Urothelium cell line (cell line): ENCODE measurements around the gene CDYL2.

ENCODE experiments used
- DNase-seq: peaks from one replicate; pipeline ENCODE4 v3.0.0; 2011; ENCODE audit warnings: low spot score, mixed read lengths
- FAIRE-seq: peaks from 2 replicates; lab custom pipeline; 2011; peaks lifted over from hg19 to GRCh38; lab: Jason Lieb, UNC

CDYL2 gene

DNA sequence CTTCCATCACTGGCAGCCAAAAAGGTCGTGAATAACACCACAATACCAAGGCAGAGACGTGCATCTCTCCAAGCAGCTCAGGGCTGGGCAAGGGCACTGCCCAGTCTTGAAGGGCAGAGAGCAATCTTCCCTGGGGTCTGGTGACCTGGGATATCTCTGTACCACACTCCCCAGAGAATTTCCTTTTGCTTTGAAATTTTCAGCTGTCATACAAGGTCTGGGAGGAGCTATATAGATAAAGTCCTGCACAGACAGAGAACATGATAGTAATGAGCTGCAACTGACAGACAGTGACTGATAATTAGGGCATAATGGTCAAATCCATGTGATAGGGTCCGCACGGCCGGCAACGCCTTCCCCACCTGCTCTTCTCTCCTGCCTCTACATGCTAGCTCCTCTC is 195.5 kb downstream of the CDYL2 start:
- no peak for FAIRE-seq
- DNase-seq = no peak

GRCh38 chr16:80607204-80607603 is 197.2 kb downstream of the CDYL2 start:
- FAIRE-seq = no peak
- DNase-seq = no peak

GRCh38 chr16:80606221-80606766 is 198.1 kb downstream of the CDYL2 start:
- no peak for FAIRE-seq
- DNase-seq = no peak

DNA sequence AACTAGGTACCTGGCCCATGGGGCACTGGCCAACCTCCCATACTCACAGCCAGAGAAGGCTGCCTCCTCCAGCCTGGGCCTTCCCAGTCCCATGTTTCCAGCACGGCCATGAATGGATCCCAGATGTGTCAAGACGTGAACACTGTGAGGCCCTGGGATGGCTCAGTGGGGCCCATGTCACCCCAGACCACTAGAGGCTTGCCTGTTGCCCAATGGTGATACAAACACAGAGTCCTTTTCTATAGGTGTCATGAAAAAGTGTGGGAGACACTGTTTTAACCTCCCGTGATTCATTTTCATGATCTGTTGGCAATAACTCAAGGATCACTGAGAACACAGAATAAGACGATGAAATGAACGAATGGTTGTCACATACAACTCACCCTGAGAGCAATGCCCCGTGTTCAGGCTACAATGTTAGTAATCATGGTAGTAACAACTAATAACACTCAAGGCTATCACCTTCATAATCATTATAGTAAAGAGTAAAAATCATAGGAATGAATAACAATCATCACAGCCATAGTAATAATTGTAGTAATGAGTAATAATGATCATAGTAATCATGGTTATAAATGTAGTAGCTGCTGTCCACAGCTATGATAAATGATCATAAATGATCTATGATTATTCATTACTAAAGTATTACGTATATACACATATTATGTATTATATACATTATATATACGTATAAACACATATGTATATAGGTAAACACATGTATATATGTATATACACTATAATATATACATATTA is 199.6 kb downstream of the CDYL2 start:
- no peak for DNase-seq
- no peak for FAIRE-seq

DNA sequence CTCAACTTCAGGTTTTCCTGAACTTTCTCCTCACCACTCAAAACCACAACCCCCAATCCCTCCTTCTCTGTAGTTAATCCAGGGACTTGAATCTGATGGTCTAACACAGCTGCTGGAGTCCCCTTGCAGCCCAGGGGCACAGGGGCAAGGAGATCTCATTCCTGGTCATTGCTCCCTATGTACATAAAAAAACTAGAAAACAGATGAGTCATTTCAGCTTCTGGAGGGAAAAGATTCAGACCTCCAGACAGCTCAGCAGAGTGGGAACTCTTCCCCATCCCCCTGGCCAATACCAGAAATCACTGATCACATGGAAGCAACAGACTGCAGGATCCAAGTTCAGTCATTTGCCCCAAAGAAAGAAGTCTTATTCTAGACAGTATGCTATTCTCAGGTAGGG is 201.5 kb downstream of the CDYL2 start:
- FAIRE-seq (no peak), DNase-seq (peak; percentile 21)

GRCh38 chr16:80601182-80601581 is 203.2 kb downstream of the CDYL2 start:
- FAIRE-seq = no peak
- DNase-seq = no peak

DNA sequence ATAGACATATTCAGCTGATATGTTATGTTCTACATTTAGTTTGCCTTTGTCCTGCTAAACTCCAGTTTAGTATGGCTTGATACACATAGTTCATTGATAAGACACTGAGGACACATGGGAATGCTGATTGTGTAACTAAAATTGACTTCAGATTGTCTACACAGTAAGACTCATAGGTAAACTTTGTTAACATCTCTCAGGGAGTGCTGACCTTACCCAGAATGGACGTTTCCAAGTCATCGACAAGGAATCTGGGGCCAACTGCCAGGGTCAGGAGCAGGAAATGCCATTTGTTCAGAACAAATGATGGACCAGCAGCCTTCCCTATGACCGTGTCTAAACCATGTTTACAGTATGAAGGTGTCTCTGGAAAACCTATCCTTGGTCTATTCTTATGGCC is 204.9 kb downstream of the CDYL2 start:
- no peak for DNase-seq
- FAIRE-seq = no peak

- no peak for DNase-seq
- peak; percentile 75 for FAIRE-seq
Measured at GRCh38 chr16:80596507-80597207, 207.7 kb downstream of the CDYL2 start.

- FAIRE-seq (no peak), DNase-seq (peak; percentile 40)
Measured at GRCh38 chr16:80594756-80595155, 209.6 kb downstream of the CDYL2 start.

DNA sequence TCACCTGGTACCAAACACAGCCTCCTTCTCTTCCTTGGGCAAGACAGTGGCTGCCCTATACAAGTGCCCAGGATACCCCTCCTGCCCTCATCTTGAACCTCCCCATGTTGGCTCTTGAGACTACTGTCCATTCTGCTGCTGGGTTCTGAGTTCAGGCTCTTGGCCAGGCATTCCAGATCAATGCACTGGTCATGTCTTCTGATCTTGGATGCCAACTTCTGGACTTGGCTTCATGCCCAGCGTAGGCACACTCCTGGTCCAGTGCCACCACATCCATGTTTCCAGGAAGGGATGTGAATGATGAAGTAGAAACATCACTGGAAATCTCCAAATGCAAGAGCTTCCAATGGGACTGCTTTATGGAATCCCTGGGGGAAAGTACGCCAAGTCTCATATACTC is 212.1 kb downstream of the CDYL2 start:
- FAIRE-seq = no peak

DNA sequence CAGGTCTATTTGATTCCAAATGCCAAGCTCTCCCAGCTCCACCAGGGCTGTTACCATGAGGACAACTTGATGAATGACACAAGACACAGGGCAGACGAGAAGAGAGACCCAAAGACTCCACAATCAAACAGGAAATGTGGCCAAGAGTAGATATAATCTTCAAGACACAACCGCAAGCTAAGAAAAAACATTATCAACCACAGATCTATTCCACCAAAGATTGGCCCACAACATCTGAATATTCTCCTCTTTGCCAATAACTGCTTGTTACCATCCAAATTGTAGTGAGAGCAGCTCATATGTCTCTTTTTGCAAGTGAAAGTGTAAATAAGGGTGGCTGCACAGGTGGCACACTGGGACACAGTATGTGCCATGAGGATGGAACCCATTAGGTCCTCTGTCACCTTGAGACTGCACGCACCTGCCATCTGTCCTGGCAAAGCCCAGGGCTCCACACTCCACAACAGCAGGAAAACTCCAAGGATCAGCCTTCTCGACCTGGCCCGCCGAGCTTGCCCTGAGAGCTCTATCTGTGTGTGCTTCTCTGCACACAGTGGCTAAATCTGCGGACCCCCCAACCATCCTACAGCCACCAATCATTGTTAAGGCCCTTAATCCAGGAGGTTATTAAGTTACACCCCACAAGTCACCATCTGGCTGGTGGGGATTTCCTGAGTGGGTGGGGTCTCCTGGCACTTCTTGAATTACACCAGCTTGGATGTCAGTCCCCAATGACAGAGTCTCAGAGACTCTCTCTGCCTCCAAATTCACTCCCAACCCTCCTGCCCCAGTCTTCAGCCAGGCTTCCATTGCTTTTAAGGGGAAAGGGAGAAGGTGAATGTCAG is 213.1 kb downstream of the CDYL2 start:
- FAIRE-seq = no peak
- DNase-seq = no peak

More for the DNA sequence above, 212.1 kb downstream of the CDYL2 start:
- no peak for DNase-seq

- DNase-seq (no peak), FAIRE-seq (no peak)
Measured at GRCh38 chr16:80587071-80587470, 217.3 kb downstream of the CDYL2 start.

- no peak for DNase-seq
- FAIRE-seq = peak; percentile 13
Measured at GRCh38 chr16:80586476-80586875, 217.9 kb downstream of the CDYL2 start.

DNA sequence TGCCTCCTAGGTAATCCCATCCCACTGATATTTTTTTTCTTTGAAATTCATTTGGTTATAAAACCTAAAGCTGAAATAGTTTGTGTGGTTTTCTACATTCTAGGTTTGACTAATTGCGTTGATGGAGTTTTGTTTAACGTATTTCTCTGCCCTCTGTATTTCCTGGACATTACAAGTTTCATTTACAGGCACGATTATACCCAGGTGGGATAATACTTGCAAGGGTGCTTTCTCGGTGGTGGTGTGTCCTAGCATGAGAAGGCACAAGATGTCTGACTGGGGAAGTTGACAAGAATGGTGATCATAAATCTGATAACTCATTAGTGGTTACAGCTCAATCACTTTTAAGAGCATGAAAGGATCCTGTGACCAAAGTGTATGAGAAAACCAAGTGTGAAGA is 218.6 kb downstream of the CDYL2 start:
- FAIRE-seq = no peak
- DNase-seq = no peak

GRCh38 chr16:80583466-80583865 is 220.9 kb downstream of the CDYL2 start:
- peak; percentile 90 for DNase-seq
- FAIRE-seq = peak; percentile 63

DNA sequence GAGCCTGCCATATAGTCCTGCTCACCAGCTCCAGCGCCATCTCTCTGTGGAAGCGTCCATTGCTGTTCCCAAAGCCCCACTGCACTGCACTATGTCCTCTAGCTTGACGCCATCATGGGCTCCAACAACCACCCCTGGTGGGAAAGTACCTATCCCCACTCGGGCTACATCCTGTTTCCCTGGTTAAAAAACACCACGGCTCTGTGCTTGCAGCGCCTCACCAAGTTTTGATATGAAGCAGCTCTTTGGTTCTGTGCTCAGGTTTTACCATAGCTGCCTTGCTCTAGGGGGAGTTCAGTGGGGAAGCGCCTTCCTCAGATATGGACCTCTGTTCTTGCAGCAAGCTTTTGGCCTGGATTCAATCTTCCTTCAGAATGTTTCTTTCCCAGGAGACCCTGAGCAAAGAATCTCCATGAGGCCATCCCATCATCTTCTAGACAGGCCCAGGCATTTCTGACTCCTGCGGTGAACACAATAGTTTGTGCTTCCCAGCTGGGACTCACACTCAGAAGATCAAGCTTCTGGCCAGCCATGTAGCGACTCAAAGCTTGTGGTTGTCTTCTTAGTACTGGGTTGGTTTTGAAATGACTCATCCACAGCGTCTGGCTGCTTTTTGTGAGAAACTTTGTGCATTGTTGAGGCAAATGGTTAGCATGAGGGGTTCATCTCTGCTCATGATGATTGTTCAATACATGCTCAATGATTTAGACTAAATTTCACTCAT is 224.1 kb downstream of the CDYL2 start:
- DNase-seq (peak; percentile 63), FAIRE-seq (no peak)

DNA sequence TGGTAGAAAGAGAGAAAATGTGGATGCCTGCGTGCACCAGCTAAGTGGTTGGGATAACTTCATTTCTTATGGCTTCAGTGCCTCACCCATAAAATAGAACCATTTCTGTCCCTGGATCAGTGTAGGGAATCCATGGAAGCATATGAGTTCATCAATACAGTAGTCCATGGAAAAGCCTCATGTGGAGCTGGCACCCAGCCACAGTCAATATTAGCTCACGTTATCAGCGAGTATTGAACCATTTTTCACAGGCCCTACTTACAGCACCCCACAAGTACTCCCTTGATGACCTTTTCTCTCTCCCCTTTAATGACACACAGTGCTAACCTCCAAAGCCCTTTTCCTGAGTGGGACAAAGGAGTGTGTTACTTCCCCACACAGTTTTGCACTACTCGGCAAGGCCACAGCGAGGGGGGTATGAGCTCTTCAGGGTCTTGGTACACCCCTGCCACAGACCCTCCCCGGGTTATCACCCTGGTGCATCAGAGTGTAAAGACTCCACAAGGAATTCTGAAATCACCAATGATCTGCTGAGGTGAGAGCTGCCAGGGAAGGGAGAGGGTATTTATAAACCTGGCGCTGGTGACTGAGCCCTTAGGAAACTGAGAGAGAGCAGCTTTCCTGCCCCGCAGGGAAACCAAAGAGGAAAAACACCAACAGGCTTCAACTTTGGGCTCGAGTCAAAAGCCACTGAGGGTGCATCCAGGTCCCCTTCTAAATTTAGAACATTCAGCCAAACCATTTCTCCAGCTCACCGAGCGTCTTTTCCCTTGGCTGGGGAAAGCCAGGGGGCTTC is 226.7 kb downstream of the CDYL2 start:
- no peak for DNase-seq

GRCh38 chr16:80576343-80576912 is 228.0 kb downstream of the CDYL2 start:
- no peak for DNase-seq
- FAIRE-seq = peak; percentile 98

More for the DNA sequence above, 226.7 kb downstream of the CDYL2 start:
- no peak for FAIRE-seq

GRCh38 chr16:80573700-80574120 is 230.7 kb downstream of the CDYL2 start:
- DNase-seq (no peak), FAIRE-seq (no peak)
